H1 (cell line): ENCODE data around the gene CFDP1. TPM values are rescaled to one million over a fixed set of nuclear protein-coding genes. Genes with fewer than 3 reads are reported as not detected.

ENCODE experiments used
- CTCF ChIA-PET: fragments of 300-600 bp; sonication (Branson Sonifier 250); formaldehyde crosslinking; loops from one replicate; lab custom pipeline; 2021; ENCODE audit not compliant: partially characterized antibody; lab: Charles Lee
- POLR2A ChIA-PET: fragments of 300-600 bp; sonication (Branson Sonifier 250); formaldehyde crosslinking; loops from one replicate; lab custom pipeline; 2021; ENCODE audit warnings: inconsistent platforms; ENCODE audit not compliant: partially characterized antibody; lab: Charles Lee
- DNase-seq, 2 experiments: peaks; one replicate each; pipeline versions ENCODE4 v3.0.0 to v3.0.0-alpha.2; 2010 to 2022; ENCODE audit warnings: low spot score in 2 of 2, low read depth in 1 of 2, mixed read lengths in 1 of 2
- FAIRE-seq: peaks from 2 replicates; lab custom pipeline; 2011; peaks lifted over from hg19 to GRCh38; lab: Jason Lieb, UNC
- H2AFZ ChIP-seq: 2 replicates; pipeline ENCODE4 v1.8.1; 2012; ENCODE audit warnings: low read length, inconsistent platforms
- H2AK5ac ChIP-seq: 2 replicates; pipeline ENCODE4 v1.6.1; 2013; ENCODE audit warnings: low read depth, low read length
- H2BK120ac ChIP-seq: replicated peaks from 2 replicates; pipeline ENCODE3; 2013; ENCODE audit warnings: low read depth, low read length, inconsistent platforms
- H2BK12ac ChIP-seq: 2 replicates; pipeline ENCODE4 v1.6.1; 2013; ENCODE audit warnings: low read depth, low read length
- H2BK15ac ChIP-seq: 2 replicates; pipeline ENCODE4 v1.6.1; 2013; ENCODE audit warnings: low read length
- H2BK20ac ChIP-seq: 2 replicates; pipeline ENCODE4 v1.6.1; 2013; ENCODE audit warnings: low read length
- H2BK5ac ChIP-seq: 2 replicates; pipeline ENCODE4 v1.6.1; 2013; ENCODE audit warnings: low read depth, low read length
- H3K14ac ChIP-seq: 2 replicates; pipeline ENCODE4 v1.6.1; 2013; ENCODE audit warnings: inconsistent platforms; ENCODE audit not compliant: insufficient read length
- H3K18ac ChIP-seq: 2 replicates; pipeline ENCODE4 v1.6.1; 2013; ENCODE audit warnings: low read length; ENCODE audit errors: extremely low read depth
- H3K23ac ChIP-seq: 2 replicates; pipeline ENCODE4 v1.6.1; 2013; ENCODE audit warnings: inconsistent platforms; ENCODE audit not compliant: insufficient read length
- H3K23me2 ChIP-seq: 2 replicates; pipeline ENCODE4 v1.6.1; 2013; ENCODE audit warnings: low read depth, low read length
- H3K27ac ChIP-seq: 2 replicates; pipeline ENCODE4 v1.6.1; 2011; ENCODE audit warnings: low read depth, low read length, inconsistent platforms
- H3K27me3 ChIP-seq, 4 experiments: replicated peaks in 1 of 4; 1 replicate in 1 of 4; 2 replicates in 3 of 4; pipeline versions ENCODE4 v1.6.1 to v1.8.1; 2011 to 2013; ENCODE audit warnings: low read length in 3 of 4, mild to moderate bottlenecking in 3 of 4, inconsistent platforms in 2 of 4, mixed read lengths in 2 of 4, moderate library complexity in 1 of 4; ENCODE audit not compliant: control insufficient read depth in 3 of 4, insufficient read depth in 3 of 4; ENCODE audit errors: extremely low read depth in 1 of 4
- H3K36me3 ChIP-seq, 4 experiments: 2 replicates each; pipeline versions ENCODE4 v1.6.1 to v1.8.1; 2011 to 2013; ENCODE audit warnings: mild to moderate bottlenecking in 4 of 4, low read length in 3 of 4, moderate library complexity in 2 of 4, control low read depth in 1 of 4, inconsistent platforms in 1 of 4; ENCODE audit not compliant: insufficient read depth in 4 of 4, control insufficient read depth in 2 of 4
- H3K4ac ChIP-seq: replicated peaks from 2 replicates; pipeline ENCODE3; 2013; ENCODE audit warnings: low read length, low read depth, mixed read lengths, inconsistent platforms; ENCODE audit not compliant: insufficient read length
- H3K4me1 ChIP-seq, 4 experiments: replicated peaks in 1 of 4; 1 replicate in 1 of 4; 2 replicates in 3 of 4; pipeline versions ENCODE4 v1.6.1 to v1.8.1; 2011 to 2013; ENCODE audit warnings: low read length in 3 of 4, inconsistent platforms in 2 of 4, mixed read lengths in 1 of 4; ENCODE audit not compliant: insufficient read depth in 4 of 4, control insufficient read depth in 3 of 4
- H3K4me2 ChIP-seq, 2 experiments: 2 replicates each; pipeline versions ENCODE4 v1.6.1 to v1.8.1; 2011 to 2013; ENCODE audit warnings: low read depth in 2 of 2, low read length in 2 of 2, control low read depth in 1 of 2, inconsistent platforms in 1 of 2, mild to moderate bottlenecking in 1 of 2; ENCODE audit not compliant: insufficient read depth in 1 of 2
- H3K4me3 ChIP-seq, 4 experiments: fragments of 200-600, 300-600 bp in 1 of 4; sonication (generic), shearing (Covaris generic), sonication (Bioruptor Twin) in 1 of 4; 2 replicates each; pipeline versions ENCODE4 v1.5.1 to v1.8.1; 2011 to 2016; ENCODE audit warnings: low read length in 4 of 4, low read depth in 3 of 4, control low read depth in 2 of 4, inconsistent platforms in 2 of 4, mild to moderate bottlenecking in 2 of 4, mixed read lengths in 1 of 4, moderate library complexity in 1 of 4; ENCODE audit not compliant: insufficient read depth in 2 of 4; ENCODE audit errors: extremely low read depth in 1 of 4
- H3K56ac ChIP-seq: replicated peaks from 2 replicates; pipeline ENCODE3; 2013; ENCODE audit warnings: low read depth, mild to moderate bottlenecking, mixed read lengths, low read length, inconsistent platforms; ENCODE audit not compliant: insufficient read length
- H3K79me1 ChIP-seq: 2 replicates; pipeline ENCODE4 v1.6.1; 2013; ENCODE audit warnings: low read depth, low read length, control low read depth
- H3K79me2 ChIP-seq, 2 experiments: 2 replicates each; pipeline versions ENCODE4 v1.6.1 to v1.8.1; 2012 to 2013; ENCODE audit warnings: low read length in 2 of 2, mild to moderate bottlenecking in 2 of 2, inconsistent platforms in 1 of 2; ENCODE audit not compliant: insufficient read depth in 2 of 2, control insufficient read depth in 1 of 2
- H3K9ac ChIP-seq, 4 experiments: replicated peaks in 1 of 4; 1 replicate in 1 of 4; 2 replicates in 3 of 4; pipeline versions ENCODE4 v1.6.1 to v1.8.1; 2011 to 2013; ENCODE audit warnings: low read depth in 3 of 4, low read length in 3 of 4, control low read depth in 2 of 4, mild to moderate bottlenecking in 2 of 4, moderate library complexity in 2 of 4, inconsistent platforms in 1 of 4; ENCODE audit errors: extremely low read depth in 1 of 4
- H3K9me3 ChIP-seq, 2 experiments: 2 replicates each; pipeline versions ENCODE4 v1.6.1 to v1.8.1; 2012 to 2013; ENCODE audit warnings: mild to moderate bottlenecking in 2 of 2, moderate library complexity in 2 of 2, control low read depth in 1 of 2, inconsistent platforms in 1 of 2, low read depth in 1 of 2, low read length in 1 of 2, mixed read lengths in 1 of 2; ENCODE audit not compliant: insufficient read depth in 2 of 2
- H4K20me1 ChIP-seq, 2 experiments: replicated peaks in 1 of 2; 2 replicates each; pipeline versions ENCODE3 to v1.8.1; 2011 to 2013; ENCODE audit warnings: inconsistent platforms in 2 of 2, low read length in 2 of 2, mild to moderate bottlenecking in 1 of 2; ENCODE audit not compliant: insufficient read depth in 2 of 2, control insufficient read depth in 1 of 2
- H4K5ac ChIP-seq: 2 replicates; pipeline ENCODE4 v1.6.1; 2013; ENCODE audit warnings: low read length, low read depth, mixed read lengths, inconsistent platforms; ENCODE audit not compliant: insufficient read length
- H4K8ac ChIP-seq: 2 replicates; pipeline ENCODE4 v1.8.0; 2013; ENCODE audit warnings: mild to moderate bottlenecking, moderate library complexity, low read length, inconsistent platforms; ENCODE audit not compliant: insufficient read depth; ENCODE audit errors: extremely low read depth
- H4K91ac ChIP-seq: replicated peaks from 2 replicates; pipeline ENCODE3; 2013; ENCODE audit warnings: low read length, mixed read lengths, inconsistent platforms; ENCODE audit not compliant: insufficient read length
- ASH2L ChIP-seq: fragments of 200-600, 300-600 bp; sonication (generic); IDR thresholded peaks from one replicate; pipeline ENCODE4 v1.7.1; 2017; ENCODE audit warnings: low read length
- CBX8 ChIP-seq: fragments of 300-800, 300-1000 bp; sonication (generic); IDR thresholded peaks from 2 replicates; pipeline ENCODE4 v1.7.1; 2016; ENCODE audit warnings: low read depth, low read length, borderline replicate concordance
- CHD2 ChIP-seq: IDR thresholded peaks from 2 replicates; pipeline ENCODE4 v1.6.1; 2012; ENCODE audit warnings: low read length, improper control_type of control experiment
- CREB1 ChIP-seq: IDR thresholded peaks from 2 replicates; pipeline ENCODE4 v1.6.1; 2012; ENCODE audit warnings: inconsistent platforms
- KDM5A ChIP-seq: fragments of 200-600 bp; IDR thresholded peaks from 2 replicates; pipeline ENCODE4 v1.7.1; 2012; ENCODE audit warnings: mild to moderate bottlenecking, low read length, inconsistent platforms, mixed read lengths
- RXRA ChIP-seq: IDR thresholded peaks from 2 replicates; pipeline ENCODE4 v1.6.1; 2011; ENCODE audit warnings: low read depth, mild to moderate bottlenecking, low read length, moderate library complexity; ENCODE audit not compliant: insufficient read depth
- SUZ12 ChIP-seq: fragments of 200-600 bp; sonication (generic); IDR thresholded peaks from 2 replicates; pipeline ENCODE4 v1.6.1; 2012; ENCODE audit warnings: mild to moderate bottlenecking, inconsistent platforms, low read length, moderate library complexity, mixed read lengths
- TCF12 ChIP-seq: IDR thresholded peaks from 2 replicates; pipeline ENCODE4 v1.6.1; 2011; ENCODE audit warnings: low read depth, mild to moderate bottlenecking, low read length
- ZNF274 ChIP-seq: IDR thresholded peaks from 2 replicates; pipeline ENCODE4 v1.7.0; 2012; ENCODE audit warnings: low read length, borderline replicate concordance; ENCODE audit errors: extremely low read depth
- WGBS, 2 experiments: shearing (Covaris generic) in 1 of 2; methylation state at CpG; one replicate each; pipeline versions ENCODE4 v1.1.6 to v1.1.7; 2013 to 2015; ENCODE audit warnings: low lambda C conversion rate in 2 of 2, mixed read lengths in 2 of 2, inconsistent platforms in 1 of 2, low coverage in 1 of 2, missing lambda C conversion rate in 1 of 2; ENCODE audit not compliant: insufficient replicate concordance in 2 of 2, insufficient coverage in 1 of 2, insufficient read length in 1 of 2; ENCODE audit errors: extremely low coverage in 1 of 2, missing lambda C conversion rate in 1 of 2; 5-methylcytosine and 5-hydroxymethylcytosine counted together
- polyA plus RNA-seq, 7 experiments: library from polyadenylated mRNA; depleted of rRNA in 3 of 7; stranded (reverse) in 5 of 7; unstranded in 2 of 7; fragments of >200 nt in 5 of 7; fragments of 200-250 nt in 2 of 7; gene quantifications; 1 replicate in 5 of 7; 2 replicates in 1 of 7; 4 replicates in 1 of 7; pipeline versions ENCODE4 v1.2.1 to v1.2.3, GENCODE V29; 2011 to 2013; ENCODE audit warnings: missing spikeins in 2 of 7, mixed read lengths in 2 of 7
- total RNA-seq: library from RNA; stranded (reverse); fragmentation: NEBNext Ultra II Directional; extraction: Animal tissue kit (Norgen Biotek cat#: 25700); gene quantifications from 2 replicates; pipeline ENCODE4 v1.2.1, GENCODE V29; 2021
- TF ChIP-seq, protein P1 (sequence below): IDR thresholded peaks from 2 replicates; pipeline ENCODE4 v1.6.1; 2011; ENCODE audit warnings: low read depth, mild to moderate bottlenecking, low read length; ENCODE audit not compliant: insufficient read depth
- TF ChIP-seq, protein P2 (sequence below): IDR thresholded peaks from 2 replicates; pipeline ENCODE4 v1.6.1; 2012; ENCODE audit warnings: inconsistent platforms
- TF ChIP-seq, protein P3 (sequence below): IDR thresholded peaks from 2 replicates; pipeline ENCODE4 v1.6.1; 2012; ENCODE audit warnings: low read length, inconsistent platforms

CFDP1 gene
- total and polyA plus RNA-seq, 2 of the 8 experiments (the other 6 are each of a cell fraction or from before 2014, with no cell fraction given) = 25.5 to 77.3 TPM

DNA sequence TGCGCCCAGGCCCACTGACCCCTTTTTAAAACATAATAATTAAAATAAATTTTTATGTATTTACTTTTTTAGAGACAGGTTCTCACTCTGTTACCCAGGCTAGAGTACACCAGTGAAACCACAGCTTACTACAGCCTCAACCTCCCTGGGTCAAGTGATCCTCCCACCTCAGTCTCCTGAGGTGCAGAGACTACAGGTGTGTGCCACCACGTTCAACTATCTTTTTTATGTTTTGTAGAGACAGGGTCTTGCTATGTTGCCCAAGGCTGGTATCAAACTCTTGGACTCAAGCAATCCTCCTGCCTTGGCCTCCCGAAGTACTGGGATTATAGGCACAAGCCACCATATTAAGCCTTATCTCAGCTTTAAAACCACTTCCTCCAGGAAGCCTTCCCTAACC is 125.8 kb downstream of the CFDP1 start:
- Histone ChIP-seq H3K27me3 (no peaks in the 10 kb centered on the region), H3K56ac (no peak overlapping the region), H3K9ac (no peak overlapping the region), H3K79me2 (no peaks in the 10 kb centered on the region), H4K20me1 (no peaks in the 10 kb centered on the region), H3K4me3 (no peak overlapping the region), H3K79me1 (no peaks in the 10 kb centered on the region), H3K4me2 (no peak overlapping the region), H3K27ac (no peak overlapping the region), H2BK15ac (no peak overlapping the region), H2BK120ac (no peak overlapping the region), H2BK12ac (no peak overlapping the region), H2BK5ac (no peak overlapping the region), H3K4ac (no peak overlapping the region), H3K23ac (no peak overlapping the region), H4K8ac (no peak overlapping the region), H3K23me2 (no peaks in the 10 kb centered on the region), H2BK20ac (no peak overlapping the region), H4K91ac (no peak overlapping the region), H3K14ac (no peak overlapping the region), H4K5ac (no peak overlapping the region), H2AFZ (no peak overlapping the region), H3K4me1 (no peaks in the 10 kb centered on the region), H3K36me3 (peaks cover 8 to 17% (median 11%) of the 10 kb centered on the region in 4 experiments; a peak in 7 of 8 replicates), H3K18ac (no peak overlapping the region), H3K9me3 (no peaks in the 10 kb centered on the region), H2AK5ac (no peak overlapping the region)
- ChIA-PET POLR2A (interaction anchor here (1.1 to 1.5 kb wide), 2 partner anchors 9 to 54 kb away, joined by 3 to 4 read pairs; no protein-coding TSS in a partner anchor), CTCF (interaction anchor here (0.6 to 2.1 kb wide), 12 partner anchors 10 to 96 kb away, joined by 3 to 6 read pairs (median 3); no protein-coding TSS in a partner anchor)
- no peak for FAIRE-seq
- WGBS, 2 experiments = 92% methylated on average over 3 of the region's 3 CpGs; no CpG with 5 or more reads in 1 of the 2 experiments
- DNase-seq = no peak
- TF ChIP-seq, protein P1, sequence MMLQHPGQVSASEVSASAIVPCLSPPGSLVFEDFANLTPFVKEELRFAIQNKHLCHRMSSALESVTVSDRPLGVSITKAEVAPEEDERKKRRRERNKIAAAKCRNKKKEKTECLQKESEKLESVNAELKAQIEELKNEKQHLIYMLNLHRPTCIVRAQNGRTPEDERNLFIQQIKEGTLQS = no peak
- TF ChIP-seq TCF12 = no peak
- no peak for TF ChIP-seq RXRA
- no peak for TF ChIP-seq CBX8
- TF ChIP-seq SUZ12 = no peak
- TF ChIP-seq ASH2L = no peak
- TF ChIP-seq, protein P2, sequence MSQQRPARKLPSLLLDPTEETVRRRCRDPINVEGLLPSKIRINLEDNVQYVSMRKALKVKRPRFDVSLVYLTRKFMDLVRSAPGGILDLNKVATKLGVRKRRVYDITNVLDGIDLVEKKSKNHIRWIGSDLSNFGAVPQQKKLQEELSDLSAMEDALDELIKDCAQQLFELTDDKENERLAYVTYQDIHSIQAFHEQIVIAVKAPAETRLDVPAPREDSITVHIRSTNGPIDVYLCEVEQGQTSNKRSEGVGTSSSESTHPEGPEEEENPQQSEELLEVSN = no peak
- TF ChIP-seq KDM5A = no peak
- no peak for TF ChIP-seq ZNF274
- no peak for TF ChIP-seq CREB1
- no peak for TF ChIP-seq CHD2
- TF ChIP-seq, protein P3, sequence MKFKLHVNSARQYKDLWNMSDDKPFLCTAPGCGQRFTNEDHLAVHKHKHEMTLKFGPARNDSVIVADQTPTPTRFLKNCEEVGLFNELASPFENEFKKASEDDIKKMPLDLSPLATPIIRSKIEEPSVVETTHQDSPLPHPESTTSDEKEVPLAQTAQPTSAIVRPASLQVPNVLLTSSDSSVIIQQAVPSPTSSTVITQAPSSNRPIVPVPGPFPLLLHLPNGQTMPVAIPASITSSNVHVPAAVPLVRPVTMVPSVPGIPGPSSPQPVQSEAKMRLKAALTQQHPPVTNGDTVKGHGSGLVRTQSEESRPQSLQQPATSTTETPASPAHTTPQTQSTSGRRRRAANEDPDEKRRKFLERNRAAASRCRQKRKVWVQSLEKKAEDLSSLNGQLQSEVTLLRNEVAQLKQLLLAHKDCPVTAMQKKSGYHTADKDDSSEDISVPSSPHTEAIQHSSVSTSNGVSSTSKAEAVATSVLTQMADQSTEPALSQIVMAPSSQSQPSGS = no peak
